HG03378 (cell line): ENCODE data around the gene BIVM.
A peak's percentile ranks its signal among the peaks of the same experiment; 100 is the strongest.

ENCODE experiments used
- ATAC-seq: cut with Tn5 transposase; IDR thresholded peaks from one replicate; pipeline ENCODE4 v1.9.1; 2021; ENCODE audit warnings: mild to moderate bottlenecking, moderate library complexity; ENCODE audit not compliant: unreplicated experiment

BIVM gene

GRCh38 chr13:102838982-102839381, 40.1 kb downstream of the BIVM start:
- ATAC-seq = no peak

GRCh38 chr13:102839462-102839861, 40.5 kb downstream of the BIVM start:
- no peak for ATAC-seq

GRCh38 chr13:102845289-102845629, 46.3 kb downstream of the BIVM start:
- ATAC-seq = peak; percentile 24

- ATAC-seq = peak; percentile 85
Measured at GRCh38 chr13:102845630-102846260, 46.8 kb downstream of the BIVM start, which contains the start of gene ERCC5. ERCC5 (plus strand) TSS chr13:102846032; CDS start chr13:102846267, 235 bp downstream.

GRCh38 chr13:102846261-102847015, 47.5 kb downstream of the BIVM start:
- peak; percentile 34 for ATAC-seq

GRCh38 chr13:102847272-102848234, 48.6 kb downstream of the BIVM start:
- ATAC-seq = peak; percentile 24

GRCh38 chr13:102848956-102849355, 50.0 kb downstream of the BIVM start:
- no peak for ATAC-seq

- no peak for ATAC-seq
Measured at GRCh38 chr13:102852556-102852955, 53.6 kb downstream of the BIVM start.

GRCh38 chr13:102854675-102855074, 55.8 kb downstream of the BIVM start:
- ATAC-seq = peak; percentile 59

GRCh38 chr13:102856557-102856956, 57.6 kb downstream of the BIVM start:
- no peak for ATAC-seq

GRCh38 chr13:102862624-102863210, 63.8 kb downstream of the BIVM start:
- ATAC-seq = no peak

GRCh38 chr13:102863590-102863989, 64.7 kb downstream of the BIVM start:
- ATAC-seq = no peak

- no peak for ATAC-seq
Measured at GRCh38 chr13:102868366-102868936, 69.5 kb downstream of the BIVM start.

- peak; percentile 24 for ATAC-seq
Measured at GRCh38 chr13:102869948-102870676, 71.2 kb downstream of the BIVM start.

GRCh38 chr13:102870677-102871415, 71.9 kb downstream of the BIVM start:
- peak; percentile 79 for ATAC-seq

GRCh38 chr13:102872131-102872530, 73.2 kb downstream of the BIVM start:
- no peak for ATAC-seq

- ATAC-seq = no peak
Measured at GRCh38 chr13:102872531-102872930, 73.6 kb downstream of the BIVM start.

- peak; percentile 71 for ATAC-seq
Measured at GRCh38 chr13:102873653-102874052, 74.7 kb downstream of the BIVM start.

- no peak for ATAC-seq
Measured at GRCh38 chr13:102875256-102875655, 76.3 kb downstream of the BIVM start.
